ENCODE data around the gene ZG16B.

DNA sequence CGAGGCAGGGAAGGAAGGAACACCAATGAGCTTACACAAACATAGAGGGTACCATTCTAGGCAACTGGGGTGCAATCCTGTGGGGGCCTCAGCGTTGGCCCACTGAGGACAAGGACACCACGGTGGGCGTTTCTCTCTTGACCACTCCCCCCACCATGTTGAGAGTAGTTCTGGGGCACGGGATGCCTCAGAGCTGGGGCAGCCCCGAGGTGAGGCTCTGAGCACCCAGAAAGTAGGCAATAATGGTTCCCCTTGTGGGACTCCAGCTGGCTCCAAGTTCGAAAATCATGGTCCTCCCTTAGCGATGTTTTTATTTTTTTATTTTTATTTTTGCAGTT lies 8.0 kb upstream of the ZG16B start:
- TF ChIP-seq POLR2A (IDR thresholded peaks at IDR 0.05; ENCODE audit: low read depth, low read length), result no peak
- TF ChIP-seq POLR2AphosphoS5 (IDR thresholded peaks at IDR 0.05; ENCODE audit: low read depth, low read length), result no peak
- no peak for TF ChIP-seq SPI1 (IDR thresholded peaks at IDR 0.05; ENCODE audit: low read depth, low read length)
- no peak for TF ChIP-seq TAF1 (IDR thresholded peaks at IDR 0.05; ENCODE audit: low read depth, low read length)

Data from GM12891 (cell line).